ENCODE results near the gene RFC3.
"Not testable (repeated sequence)": the region's sequence is repeated elsewhere in the genome, so short reads cannot be mapped to it uniquely, and the experiment has no call there.

The RFC3 gene

GRCh38 chr13:33817901-33818706 lies at the start of gene RFC3:
Gene RFC3, plus strand, starts transcription at chr13:33818149. Its CDS starts 30 bp downstream, at chr13:33818179.
- peak; percentile 88 for DNase-seq (ENCODE audit: low read depth)

GRCh38 chr13:33771296-33771695 lies 46.7 kb upstream of the RFC3 start:
- DNase-seq (ENCODE audit: low read depth): no peak

GRCh38 chr13:33773790-33774462 lies 44.0 kb upstream of the RFC3 start:
- DNase-seq (ENCODE audit: low read depth): no peak

- DNase-seq (ENCODE audit: low read depth): no peak
These were observed 42.4 kb upstream of the RFC3 start for GRCh38 chr13:33775339-33776108.

GRCh38 chr13:33776239-33776881 lies 41.6 kb upstream of the RFC3 start:
- no peak for DNase-seq (ENCODE audit: low read depth)

- DNase-seq (ENCODE audit: low read depth): no peak
These were observed 35.3 kb upstream of the RFC3 start for GRCh38 chr13:33782631-33783030.

GRCh38 chr13:33783212-33783611 lies 34.7 kb upstream of the RFC3 start:
- DNase-seq (ENCODE audit: low read depth): not testable (repeated sequence)

- no peak for DNase-seq (ENCODE audit: low read depth)
These were observed 33.2 kb upstream of the RFC3 start for GRCh38 chr13:33784738-33785137.

GRCh38 chr13:33785384-33785783 lies 32.6 kb upstream of the RFC3 start:
- DNase-seq (ENCODE audit: low read depth): no peak

- DNase-seq (ENCODE audit: low read depth): no peak
These were observed 30.8 kb upstream of the RFC3 start for GRCh38 chr13:33787051-33787591.

- DNase-seq (ENCODE audit: low read depth): no peak
These were observed 28.8 kb upstream of the RFC3 start for GRCh38 chr13:33789066-33789606.

- DNase-seq (ENCODE audit: low read depth): no peak
These were observed 28.2 kb upstream of the RFC3 start for GRCh38 chr13:33789739-33790138.

- DNase-seq (ENCODE audit: low read depth): no peak
These were observed 24.2 kb upstream of the RFC3 start for GRCh38 chr13:33793726-33794125.

GRCh38 chr13:33794576-33794975 lies 23.4 kb upstream of the RFC3 start:
- DNase-seq (ENCODE audit: low read depth): no peak

- DNase-seq (ENCODE audit: low read depth): no peak
These were observed 21.9 kb upstream of the RFC3 start for GRCh38 chr13:33796095-33796494.

GRCh38 chr13:33797622-33798021 lies 20.3 kb upstream of the RFC3 start:
- DNase-seq (ENCODE audit: low read depth): no peak

GRCh38 chr13:33798023-33798422 lies 19.9 kb upstream of the RFC3 start:
- DNase-seq (ENCODE audit: low read depth): no peak

- no peak for DNase-seq (ENCODE audit: low read depth)
These were observed 17.9 kb upstream of the RFC3 start for GRCh38 chr13:33799950-33800592.

GRCh38 chr13:33800646-33801186 lies 17.2 kb upstream of the RFC3 start:
- no peak for DNase-seq (ENCODE audit: low read depth)

- no peak for DNase-seq (ENCODE audit: low read depth)
These were observed 11.3 kb upstream of the RFC3 start for GRCh38 chr13:33806470-33807248.

Data from activated T-cell treated with anti-CD3 and anti-CD28 coated beads for 24 hours (primary cell).